ENCODE measurements around the gene RSRC2.

The RSRC2 gene

DNA sequence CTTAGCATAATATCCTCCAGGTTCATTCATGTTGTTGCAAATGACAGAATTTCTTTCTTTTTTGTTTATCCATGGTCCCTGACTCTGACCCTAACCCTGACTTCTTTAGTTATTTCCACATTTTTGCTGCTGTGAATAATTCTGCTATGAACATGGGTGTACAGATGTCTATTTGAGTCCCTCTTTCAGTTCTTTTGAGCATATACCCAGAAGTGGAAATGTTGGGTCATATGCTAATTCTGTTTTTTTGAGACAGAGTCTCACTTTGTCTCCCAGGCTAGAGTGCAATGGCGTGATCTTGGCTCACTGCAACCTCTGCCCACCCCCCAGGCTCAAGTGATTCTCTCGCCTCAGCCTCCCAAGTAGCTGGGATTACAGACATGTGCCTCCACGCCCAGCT is 33.4 kb upstream of the RSRC2 start:
- no peaks in the 10 kb centered on the region for H3K27me3 ChIP-seq (ENCODE audit: insufficient read depth, poor library complexity, severe bottlenecking)
- no peaks in the 10 kb centered on the region for H3K4me1 ChIP-seq (ENCODE audit: insufficient read depth, poor library complexity, severe bottlenecking)
- no peak for DNase-seq (ENCODE audit: low spot score)
- H3K9me3 ChIP-seq (ENCODE audit: severe bottlenecking): no peaks in the 10 kb centered on the region
- no peak for ATAC-seq (ENCODE audit: low read depth)
- peaks cover 97% of the 10 kb centered on the region for H3K36me3 ChIP-seq (ENCODE audit: low read depth)
- TF ChIP-seq, protein P1, sequence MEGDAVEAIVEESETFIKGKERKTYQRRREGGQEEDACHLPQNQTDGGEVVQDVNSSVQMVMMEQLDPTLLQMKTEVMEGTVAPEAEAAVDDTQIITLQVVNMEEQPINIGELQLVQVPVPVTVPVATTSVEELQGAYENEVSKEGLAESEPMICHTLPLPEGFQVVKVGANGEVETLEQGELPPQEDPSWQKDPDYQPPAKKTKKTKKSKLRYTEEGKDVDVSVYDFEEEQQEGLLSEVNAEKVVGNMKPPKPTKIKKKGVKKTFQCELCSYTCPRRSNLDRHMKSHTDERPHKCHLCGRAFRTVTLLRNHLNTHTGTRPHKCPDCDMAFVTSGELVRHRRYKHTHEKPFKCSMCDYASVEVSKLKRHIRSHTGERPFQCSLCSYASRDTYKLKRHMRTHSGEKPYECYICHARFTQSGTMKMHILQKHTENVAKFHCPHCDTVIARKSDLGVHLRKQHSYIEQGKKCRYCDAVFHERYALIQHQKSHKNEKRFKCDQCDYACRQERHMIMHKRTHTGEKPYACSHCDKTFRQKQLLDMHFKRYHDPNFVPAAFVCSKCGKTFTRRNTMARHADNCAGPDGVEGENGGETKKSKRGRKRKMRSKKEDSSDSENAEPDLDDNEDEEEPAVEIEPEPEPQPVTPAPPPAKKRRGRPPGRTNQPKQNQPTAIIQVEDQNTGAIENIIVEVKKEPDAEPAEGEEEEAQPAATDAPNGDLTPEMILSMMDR (IDR thresholded peaks at IDR 0.05; ENCODE audit: poor library complexity, severe bottlenecking): no peak
- no peak overlapping the region for H3K27ac ChIP-seq (ENCODE audit: poor library complexity, severe bottlenecking)
- H3K4me3 ChIP-seq (ENCODE audit: severe bottlenecking): no peak overlapping the region

DNA sequence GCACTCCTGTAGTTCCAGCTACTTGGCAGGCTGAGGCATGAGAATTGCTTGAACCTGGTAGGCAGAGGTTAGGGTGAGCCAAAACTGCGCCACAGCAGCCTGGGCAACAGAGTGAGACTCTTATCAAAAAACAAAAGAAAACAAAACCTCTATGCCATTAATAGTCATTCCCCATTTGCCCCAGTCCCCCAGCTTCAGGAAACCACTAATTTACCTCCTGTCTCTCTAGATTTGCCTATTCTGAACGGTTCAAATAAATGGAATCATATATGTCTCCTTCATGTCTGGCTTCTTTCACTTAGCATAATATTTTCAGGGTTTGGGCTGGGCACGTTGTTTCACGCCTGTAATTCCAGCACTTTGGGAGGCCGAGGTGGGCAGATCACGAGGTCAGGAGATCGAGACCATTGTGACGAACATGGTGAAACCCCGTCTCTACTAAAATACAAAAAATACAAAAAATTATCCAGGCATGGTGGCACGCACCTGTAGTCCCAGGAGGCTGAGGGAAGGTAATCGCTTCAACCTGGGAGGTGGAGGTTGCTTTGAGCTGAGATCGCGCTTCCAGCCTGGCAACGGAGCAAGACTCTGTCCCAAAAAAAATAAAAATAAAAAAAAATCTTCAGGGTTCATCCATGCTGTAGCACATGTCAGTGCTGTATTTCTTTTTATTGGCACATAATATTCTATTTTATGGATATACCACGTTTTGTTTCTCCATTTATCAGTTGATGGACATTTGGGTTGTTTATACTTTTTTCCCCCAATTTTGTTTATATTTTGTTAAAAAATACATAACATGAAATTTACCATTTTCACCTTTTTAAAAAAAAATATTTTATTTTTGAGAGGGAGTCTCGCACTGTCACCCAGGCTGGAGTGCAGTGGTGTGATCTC is 32.3 kb upstream of the RSRC2 start:
- no peaks in the 10 kb centered on the region for H3K9me3 ChIP-seq (ENCODE audit: severe bottlenecking)
- no peaks in the 10 kb centered on the region for H3K4me1 ChIP-seq (ENCODE audit: insufficient read depth, poor library complexity, severe bottlenecking)
- no peak overlapping the region for H3K27ac ChIP-seq (ENCODE audit: poor library complexity, severe bottlenecking)
- TF ChIP-seq, protein P1 (IDR thresholded peaks at IDR 0.05; ENCODE audit: poor library complexity, severe bottlenecking): no peak
- H3K36me3 ChIP-seq (ENCODE audit: low read depth): peaks cover 97% of the 10 kb centered on the region
- H3K4me3 ChIP-seq (ENCODE audit: severe bottlenecking): no peak overlapping the region
- DNase-seq (ENCODE audit: low spot score) (no peak), ATAC-seq (ENCODE audit: low read depth) (no peak)
- no peaks in the 10 kb centered on the region for H3K27me3 ChIP-seq (ENCODE audit: insufficient read depth, poor library complexity, severe bottlenecking)

DNA sequence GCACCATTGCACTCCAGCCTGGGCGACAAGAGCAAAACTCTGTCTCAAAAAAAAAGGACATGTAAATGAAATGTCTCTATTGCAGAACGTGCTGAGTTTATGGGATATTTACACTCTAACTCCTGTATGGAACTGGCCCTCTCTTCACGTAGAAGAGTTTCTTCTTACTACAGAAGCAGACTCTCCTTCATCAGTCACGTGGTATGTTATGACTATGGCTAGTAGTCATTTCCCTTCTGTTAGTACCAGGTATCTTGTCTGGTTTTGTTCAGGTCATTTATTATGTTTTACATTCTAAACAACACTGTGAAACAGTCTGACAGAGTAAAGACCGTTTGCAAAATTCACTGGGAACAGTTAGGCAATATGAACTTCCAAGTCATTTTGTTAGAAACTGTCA is 20.6 kb upstream of the RSRC2 start:
- Histone ChIP-seq H3K27ac (ENCODE audit: poor library complexity, severe bottlenecking) (peak overlapping the region; percentile 7), H3K36me3 (ENCODE audit: low read depth) (peaks cover 99% of the 10 kb centered on the region), H3K9me3 (ENCODE audit: severe bottlenecking) (no peaks in the 10 kb centered on the region), H3K4me3 (ENCODE audit: severe bottlenecking) (no peak overlapping the region), H3K4me1 (ENCODE audit: insufficient read depth, poor library complexity, severe bottlenecking) (no peaks in the 10 kb centered on the region), H3K27me3 (ENCODE audit: insufficient read depth, poor library complexity, severe bottlenecking) (no peaks in the 10 kb centered on the region)
- no peak for DNase-seq (ENCODE audit: low spot score)
- TF ChIP-seq, protein P1 (IDR thresholded peaks at IDR 0.05; ENCODE audit: poor library complexity, severe bottlenecking): no peak
- ATAC-seq (ENCODE audit: low read depth): peak; percentile 58

DNA sequence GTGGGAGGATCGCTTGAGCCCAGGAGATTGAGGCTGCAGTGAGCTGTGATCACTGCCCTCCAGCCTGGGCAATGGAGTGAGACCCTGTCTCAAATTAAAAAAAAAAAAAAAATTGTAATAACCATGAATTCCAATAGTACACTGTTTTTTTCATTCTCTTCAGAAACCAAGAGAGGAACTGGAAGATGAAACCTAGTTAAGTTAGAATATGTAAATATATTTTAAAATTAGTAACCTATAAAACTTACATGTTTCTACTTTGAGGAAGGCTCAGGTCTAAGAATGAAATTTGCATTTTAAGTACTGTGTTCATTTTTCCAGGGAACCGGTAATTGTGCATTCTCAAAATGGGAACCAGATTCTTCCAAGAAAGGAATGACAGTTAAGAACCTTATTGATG is 19.1 kb upstream of the RSRC2 start:
- no peak for ATAC-seq (ENCODE audit: low read depth)
- H3K4me1 ChIP-seq (ENCODE audit: insufficient read depth, poor library complexity, severe bottlenecking): no peaks in the 10 kb centered on the region
- H3K36me3 ChIP-seq (ENCODE audit: low read depth): peaks cover 95% of the 10 kb centered on the region
- DNase-seq (ENCODE audit: low spot score): no peak
- no peaks in the 10 kb centered on the region for H3K27me3 ChIP-seq (ENCODE audit: insufficient read depth, poor library complexity, severe bottlenecking)
- TF ChIP-seq, protein P1 (IDR thresholded peaks at IDR 0.05; ENCODE audit: poor library complexity, severe bottlenecking): no peak
- no peak overlapping the region for H3K27ac ChIP-seq (ENCODE audit: poor library complexity, severe bottlenecking)
- H3K9me3 ChIP-seq (ENCODE audit: severe bottlenecking): no peaks in the 10 kb centered on the region
- H3K4me3 ChIP-seq (ENCODE audit: severe bottlenecking): no peak overlapping the region

DNA sequence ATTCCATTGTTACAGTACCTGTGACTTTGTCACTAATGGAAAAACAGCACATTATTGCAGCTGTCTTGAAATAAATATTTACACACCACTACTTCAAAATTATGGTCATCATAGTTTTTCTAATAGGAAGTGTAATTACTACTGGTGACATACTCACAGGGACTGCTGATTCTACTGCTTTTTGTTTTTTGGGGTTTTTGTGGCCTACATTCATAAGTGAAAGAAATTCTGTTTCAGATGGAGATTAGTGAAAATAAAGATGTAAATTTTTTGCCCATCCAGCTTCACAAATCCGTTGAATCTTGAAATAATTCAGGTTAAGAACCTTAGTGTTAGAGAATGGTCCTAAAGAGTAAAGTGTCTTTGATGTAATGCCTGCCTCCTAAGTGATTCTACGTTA is 17.8 kb upstream of the RSRC2 start:
- ATAC-seq (ENCODE audit: low read depth): no peak
- Histone ChIP-seq H3K36me3 (ENCODE audit: low read depth) (peaks cover 94% of the 10 kb centered on the region), H3K27me3 (ENCODE audit: insufficient read depth, poor library complexity, severe bottlenecking) (no peaks in the 10 kb centered on the region), H3K4me3 (ENCODE audit: severe bottlenecking) (no peak overlapping the region), H3K4me1 (ENCODE audit: insufficient read depth, poor library complexity, severe bottlenecking) (no peaks in the 10 kb centered on the region), H3K9me3 (ENCODE audit: severe bottlenecking) (no peaks in the 10 kb centered on the region), H3K27ac (ENCODE audit: poor library complexity, severe bottlenecking) (no peak overlapping the region)
- DNase-seq (ENCODE audit: low spot score): no peak
- TF ChIP-seq, protein P1 (IDR thresholded peaks at IDR 0.05; ENCODE audit: poor library complexity, severe bottlenecking): no peak
